T-helper 2 cell (primary cell): ENCODE measurements around the gene EPG5.
A peak's percentile ranks its signal among the peaks of the same experiment; 100 is the strongest.
"Not testable (repeated sequence)": the region's sequence is repeated elsewhere in the genome, so short reads cannot be mapped to it uniquely, and the experiment has no call there.

Experiments
- DNase-seq, 5 experiments: peaks; one replicate each; pipeline versions ENCODE4 v3.0.0 to v3.0.0-alpha.2; 2012 to 2022

Gene EPG5

DNA sequence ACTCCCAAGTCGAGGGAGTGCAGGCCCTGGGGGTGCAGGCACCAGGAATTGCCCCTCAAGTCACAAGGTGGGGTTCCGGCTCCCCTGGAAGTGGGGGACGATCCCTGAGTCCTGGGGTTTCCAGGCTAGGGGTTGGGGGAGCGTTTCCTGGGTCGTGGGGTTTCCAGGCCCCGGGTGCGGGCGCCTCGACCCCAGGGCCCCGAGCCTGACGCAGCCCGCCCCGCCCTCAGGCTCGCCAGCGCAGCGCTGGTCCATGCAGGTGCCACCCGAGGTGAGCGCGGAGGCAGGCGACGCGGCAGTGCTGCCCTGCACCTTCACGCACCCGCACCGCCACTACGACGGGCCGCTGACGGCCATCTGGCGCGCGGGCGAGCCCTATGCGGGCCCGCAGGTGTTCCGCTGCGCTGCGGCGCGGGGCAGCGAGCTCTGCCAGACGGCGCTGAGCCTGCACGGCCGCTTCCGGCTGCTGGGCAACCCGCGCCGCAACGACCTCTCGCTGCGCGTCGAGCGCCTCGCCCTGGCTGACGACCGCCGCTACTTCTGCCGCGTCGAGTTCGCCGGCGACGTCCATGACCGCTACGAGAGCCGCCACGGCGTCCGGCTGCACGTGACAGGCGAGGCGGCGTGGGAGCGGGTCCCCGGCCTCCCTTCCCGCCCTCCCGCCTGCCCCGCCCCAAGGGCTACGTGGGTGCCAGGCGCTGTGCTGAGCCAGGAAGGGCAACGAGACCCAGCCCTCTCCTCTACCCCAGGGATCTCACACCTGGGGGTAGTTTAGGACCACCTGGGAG, 129.7 kb downstream of the EPG5 start:
- DNase-seq = peak in 1 of 5 experiments; percentile 62

DNA sequence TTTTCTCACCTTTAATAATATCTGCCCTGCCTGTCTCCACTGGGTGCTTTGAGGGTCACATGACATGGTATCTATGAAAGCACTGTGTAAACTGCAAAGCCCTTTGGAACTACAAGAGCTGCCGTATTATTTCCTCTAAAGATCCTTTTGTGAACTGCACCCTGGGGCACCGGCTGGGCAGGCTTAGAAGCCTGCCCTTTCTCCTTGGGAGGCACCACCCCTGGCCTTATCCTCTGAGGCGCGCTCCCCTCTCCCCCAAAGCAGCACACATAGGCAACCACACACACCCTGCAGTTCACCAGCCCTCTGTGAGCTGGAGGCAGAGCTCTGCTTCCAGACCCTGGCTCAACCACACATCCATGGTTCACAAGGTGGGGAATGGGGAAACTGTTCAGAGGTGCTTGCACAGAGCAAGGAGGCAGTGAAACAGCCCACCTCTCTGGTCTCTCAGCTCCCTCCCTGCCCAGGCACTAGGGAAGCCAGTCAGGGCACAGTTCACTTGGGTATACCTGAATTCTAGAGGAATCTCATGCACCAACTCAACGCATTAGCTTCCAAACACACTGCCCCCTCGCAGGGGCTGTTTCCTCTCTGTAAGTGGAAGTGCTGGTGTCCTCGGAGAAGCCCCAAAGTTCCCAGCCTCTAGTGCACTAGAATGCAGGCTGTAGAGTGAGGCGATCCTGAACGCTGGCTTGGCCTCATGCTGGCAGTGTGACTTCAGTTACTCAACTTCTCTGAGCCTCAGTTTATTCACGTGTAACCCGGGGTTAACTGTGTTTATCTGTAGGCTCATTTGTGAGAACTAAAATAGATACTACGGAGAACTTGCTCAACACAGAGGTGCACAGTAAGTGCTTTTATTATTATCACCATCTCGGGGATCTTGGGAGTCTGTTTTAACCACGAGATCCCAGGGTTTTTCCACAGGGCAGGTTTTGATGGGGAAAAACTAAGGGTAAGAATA, 130.6 kb downstream of the EPG5 start:
- DNase-seq = no peak

DNA sequence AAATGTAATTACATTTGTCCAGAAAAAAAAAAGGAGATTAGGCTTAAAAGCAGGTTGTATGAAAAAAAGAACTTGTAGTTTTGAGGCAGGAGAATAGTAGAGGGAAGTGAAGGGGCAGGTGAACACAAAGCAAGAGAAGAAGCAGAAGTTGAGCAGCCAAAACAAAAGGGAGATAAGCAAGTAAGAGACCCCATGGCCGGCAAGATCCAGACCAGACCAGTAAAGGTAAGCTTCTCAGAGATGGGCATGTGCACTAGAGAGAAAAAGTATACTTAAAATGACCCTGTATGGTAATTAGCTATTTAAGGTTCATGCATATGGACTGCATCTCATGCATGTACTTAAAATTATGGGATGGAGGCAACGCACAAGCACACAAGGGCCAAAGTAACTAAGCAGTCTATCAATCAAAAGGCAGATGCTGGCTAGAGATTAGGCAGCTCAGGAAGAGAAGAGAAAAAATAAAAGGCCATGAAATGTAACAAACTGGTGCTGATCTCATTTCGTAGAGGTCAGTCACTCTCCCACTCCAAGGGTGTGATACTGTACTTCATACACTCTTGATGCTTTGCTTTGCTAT, 132.0 kb downstream of the EPG5 start:
- no peak for DNase-seq

DNA sequence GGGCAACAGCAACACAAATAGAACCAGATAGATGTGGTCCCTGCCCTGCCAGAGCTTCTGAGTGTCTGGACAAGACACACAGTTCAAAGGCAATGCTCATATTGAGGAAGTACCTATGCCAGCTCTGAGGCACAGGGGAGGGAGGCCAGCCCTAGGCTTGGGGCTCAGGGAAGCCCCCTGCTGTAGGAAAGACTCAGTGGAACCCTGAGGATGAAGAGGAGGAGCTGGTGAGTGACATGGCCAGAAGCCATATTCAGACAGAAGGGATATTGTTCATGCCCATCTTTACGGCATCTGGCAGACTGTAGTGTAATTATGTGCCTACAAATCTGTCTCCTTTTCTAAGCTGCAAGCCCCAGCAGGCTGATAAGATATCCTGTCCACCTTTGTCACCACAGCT, 132.8 kb downstream of the EPG5 start:
- no peak for DNase-seq

DNA sequence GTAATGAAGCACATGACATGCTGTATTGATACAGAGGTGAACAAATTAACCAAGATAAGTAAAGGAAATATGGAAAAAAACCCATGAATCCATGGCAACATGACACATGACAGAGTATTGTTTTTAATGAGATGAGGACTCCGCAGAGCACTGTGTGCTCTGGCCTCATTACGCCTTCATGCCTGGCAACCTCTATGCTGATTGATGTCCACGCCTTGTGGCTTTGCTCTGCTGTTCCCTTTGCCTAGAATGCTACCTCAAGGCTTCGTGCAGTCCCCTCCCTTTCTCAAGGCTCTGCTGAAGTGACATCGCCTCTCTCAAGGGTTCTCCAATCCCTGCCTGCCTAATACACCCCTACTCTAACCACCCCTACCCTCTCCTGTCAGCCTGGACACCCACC, 133.3 kb downstream of the EPG5 start:
- DNase-seq = no peak

DNA sequence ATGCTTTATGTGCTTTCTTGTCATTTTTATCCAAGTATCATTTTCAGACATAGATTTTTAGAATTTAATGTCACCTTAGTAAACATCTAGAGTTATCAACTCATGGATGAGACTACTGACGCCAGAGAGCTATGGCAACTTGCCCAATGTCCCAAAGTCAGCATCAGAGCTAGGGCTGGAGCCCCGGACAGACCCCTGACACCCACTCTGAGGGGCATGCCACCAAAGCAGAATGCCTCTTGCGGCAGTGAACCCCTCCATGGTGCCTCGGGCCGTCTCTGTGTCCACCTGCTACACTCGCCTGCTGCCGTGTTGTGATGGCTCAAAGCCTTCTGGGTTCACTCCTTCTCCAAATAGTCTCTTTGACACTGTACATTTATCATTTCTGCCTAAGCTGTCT, 136.2 kb downstream of the EPG5 start:
- no peak for DNase-seq

DNA sequence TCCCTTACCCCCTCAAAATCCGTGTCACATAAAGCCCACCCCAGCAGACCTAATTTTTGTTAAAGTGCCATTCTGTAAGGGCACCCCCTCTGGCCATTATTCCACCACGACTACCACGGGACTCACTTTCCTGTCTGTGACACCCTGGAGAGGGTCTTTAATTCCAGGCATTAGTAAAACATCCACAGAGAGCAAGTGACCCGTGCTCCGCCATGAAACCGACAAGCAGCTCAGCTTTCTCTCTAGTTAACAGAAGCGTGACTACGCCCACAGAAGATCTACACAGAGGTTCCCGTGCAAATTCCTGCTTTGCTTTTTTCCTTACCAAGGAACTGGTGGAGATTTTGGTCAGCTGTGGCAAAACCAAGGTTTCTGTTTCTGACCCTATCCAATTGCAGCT, 137.3 kb downstream of the EPG5 start:
- DNase-seq = no peak

DNA sequence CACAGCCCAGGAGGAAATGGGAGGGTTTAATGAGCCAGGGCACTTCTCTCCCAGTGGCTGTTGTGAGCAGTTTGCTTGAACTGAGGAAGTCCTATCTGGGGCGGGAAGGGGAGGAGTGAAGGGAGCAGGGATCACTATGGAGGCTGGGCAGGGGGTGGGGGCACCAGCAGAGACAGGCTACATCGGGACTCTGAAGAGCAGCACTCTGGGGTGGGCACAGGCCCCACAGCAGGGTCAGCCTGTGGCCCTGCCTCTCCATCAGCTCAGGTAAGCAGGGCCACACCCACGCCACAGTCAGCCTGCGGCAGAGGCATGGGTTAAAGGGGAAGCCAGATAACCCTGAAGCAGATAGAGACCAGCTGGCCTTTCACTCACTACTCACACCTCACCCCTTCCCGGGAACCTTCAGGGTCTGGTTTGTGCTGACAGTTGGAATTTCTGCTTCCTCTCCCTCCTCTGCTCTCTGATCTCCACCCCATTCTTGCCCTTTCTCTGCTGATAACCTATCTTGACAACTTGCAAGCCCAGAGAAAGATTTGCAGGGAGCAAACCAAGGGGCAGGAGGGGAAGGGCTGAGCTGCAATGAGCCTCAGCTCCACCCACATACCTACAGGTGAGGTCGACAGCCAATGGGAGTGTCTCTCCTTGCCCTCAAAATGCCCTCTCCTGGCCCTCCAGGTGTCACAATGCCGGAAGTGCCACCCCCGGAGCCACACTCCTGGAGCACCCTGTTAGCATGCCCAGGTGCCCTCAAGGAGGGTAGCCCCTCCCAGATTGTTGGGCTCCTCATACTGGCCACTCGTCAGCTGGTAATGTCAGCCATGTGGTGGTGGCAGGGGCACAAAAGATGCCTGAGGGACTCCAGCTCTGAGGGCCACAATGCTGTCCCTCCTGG, 138.0 kb downstream of the EPG5 start:
- DNase-seq = no peak

DNA sequence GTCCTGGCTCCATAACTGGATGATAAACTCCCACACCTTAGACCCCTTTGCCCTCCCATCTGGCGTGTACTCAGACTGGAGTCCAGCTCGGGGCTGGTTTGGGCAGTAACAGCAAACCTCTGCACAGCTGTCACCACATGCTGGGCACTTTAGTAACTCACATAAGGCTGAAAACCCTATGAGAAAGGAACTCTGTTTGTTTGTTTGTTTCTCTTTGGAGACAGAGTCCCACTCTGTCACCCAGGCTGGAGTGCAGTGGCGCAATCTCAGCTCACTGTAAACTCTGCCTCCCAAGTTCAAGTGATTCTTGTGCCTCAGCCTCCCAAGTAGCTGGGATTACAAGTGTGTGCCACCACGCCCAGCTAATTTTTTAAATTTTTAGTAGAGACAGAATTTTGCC, 140.4 kb downstream of the EPG5 start:
- DNase-seq = not testable (repeated sequence)

DNA sequence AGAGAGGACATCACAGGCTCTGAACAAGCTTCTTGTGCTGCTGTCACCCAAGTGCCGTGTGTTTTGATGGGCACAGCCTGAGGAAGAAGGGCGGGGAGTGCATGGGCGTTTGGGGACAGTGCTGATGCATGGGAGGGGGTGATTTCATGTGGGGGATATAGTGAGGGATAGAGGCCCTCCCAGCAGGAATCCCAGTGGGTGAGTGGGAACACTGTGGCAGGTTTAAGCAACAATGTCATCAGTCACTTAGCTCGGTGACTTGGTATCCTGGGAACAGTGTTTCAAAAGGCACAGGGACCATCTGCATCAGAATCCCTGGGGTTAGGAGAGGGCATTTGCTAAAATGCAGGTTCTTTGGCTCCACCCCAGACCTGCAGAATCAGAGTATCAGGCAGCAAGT, 141.0 kb downstream of the EPG5 start:
- no peak for DNase-seq

DNA sequence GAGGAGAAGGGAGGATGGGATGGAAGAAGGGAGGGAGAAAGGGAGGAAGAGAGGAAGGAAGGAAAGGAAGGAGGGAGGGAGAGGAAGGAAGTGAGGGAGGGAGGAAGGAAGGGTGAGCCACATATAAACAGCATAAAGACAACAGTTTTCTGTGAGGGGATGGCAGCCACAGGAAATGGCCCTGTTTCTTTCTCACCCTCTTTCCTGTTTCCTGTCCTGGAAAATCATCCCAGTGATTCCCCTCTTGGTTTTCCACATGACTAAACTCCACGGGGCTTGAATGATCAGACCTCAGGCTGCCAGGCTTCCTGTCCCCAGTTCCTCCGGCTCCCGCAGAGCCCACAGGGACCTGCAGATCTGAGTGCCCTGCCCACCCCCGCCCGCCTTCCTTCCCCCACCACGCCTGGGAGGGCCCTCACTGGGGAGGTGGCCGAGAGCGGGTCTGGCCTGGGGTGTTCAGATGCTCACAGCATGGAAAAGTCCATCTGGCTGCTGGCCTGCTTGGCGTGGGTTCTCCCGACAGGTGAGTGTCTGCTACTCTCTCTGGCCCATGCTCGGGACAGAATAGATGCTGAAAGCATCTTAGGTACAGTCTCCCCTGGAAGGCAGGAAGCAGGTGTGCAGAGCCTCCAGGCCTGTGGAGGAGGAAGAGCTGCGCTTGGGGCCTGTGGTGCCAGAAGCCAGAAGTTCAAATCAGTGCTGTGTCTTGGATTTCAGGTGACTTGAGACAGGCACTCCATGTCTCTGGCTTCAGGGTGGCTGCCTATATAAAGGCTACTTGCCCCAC, 141.7 kb downstream of the EPG5 start, which contains the start of gene SIGLEC15:
TSS of gene SIGLEC15 (plus strand) at position 418 of the 787 bp plus-strand sequence. CDS start at position 472, 54 bp downstream.
- no peak for DNase-seq

DNA sequence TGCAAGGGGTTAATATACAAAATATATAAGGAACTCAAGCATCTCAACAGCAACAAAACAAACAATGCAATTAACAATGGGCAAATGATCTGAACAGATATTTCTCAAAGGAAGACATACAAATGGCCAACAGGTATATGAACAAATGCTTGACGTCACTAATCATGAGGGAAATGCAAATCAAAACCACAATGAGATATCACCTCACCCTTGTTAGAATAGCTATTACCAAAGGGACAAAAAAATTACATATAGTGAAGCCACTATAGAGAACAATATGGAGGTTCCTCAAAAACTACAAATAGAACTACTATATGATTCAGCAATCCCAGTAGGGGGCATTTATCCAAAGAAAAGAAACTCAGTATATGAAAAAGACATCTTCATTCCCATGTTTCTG, 145.4 kb downstream of the EPG5 start:
- no peak for DNase-seq

DNA sequence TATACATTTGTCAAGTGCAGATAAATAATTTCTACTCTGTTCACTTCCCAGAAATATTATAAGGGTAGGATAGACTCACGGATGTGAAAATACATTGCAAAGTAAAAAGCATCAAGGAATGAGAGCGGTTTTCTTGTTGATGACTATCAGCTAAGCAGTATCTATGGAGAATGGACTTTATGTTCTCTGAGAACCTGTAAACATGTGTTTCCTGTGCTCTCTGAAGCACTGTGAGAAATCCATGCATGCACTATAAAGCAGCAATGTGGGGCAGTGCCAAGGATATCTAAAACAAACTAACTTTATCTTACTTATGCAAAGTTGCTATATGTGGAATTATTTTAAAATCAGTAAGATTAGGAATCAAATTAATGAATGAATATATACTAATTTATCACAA, 146.1 kb downstream of the EPG5 start:
- DNase-seq = no peak

DNA sequence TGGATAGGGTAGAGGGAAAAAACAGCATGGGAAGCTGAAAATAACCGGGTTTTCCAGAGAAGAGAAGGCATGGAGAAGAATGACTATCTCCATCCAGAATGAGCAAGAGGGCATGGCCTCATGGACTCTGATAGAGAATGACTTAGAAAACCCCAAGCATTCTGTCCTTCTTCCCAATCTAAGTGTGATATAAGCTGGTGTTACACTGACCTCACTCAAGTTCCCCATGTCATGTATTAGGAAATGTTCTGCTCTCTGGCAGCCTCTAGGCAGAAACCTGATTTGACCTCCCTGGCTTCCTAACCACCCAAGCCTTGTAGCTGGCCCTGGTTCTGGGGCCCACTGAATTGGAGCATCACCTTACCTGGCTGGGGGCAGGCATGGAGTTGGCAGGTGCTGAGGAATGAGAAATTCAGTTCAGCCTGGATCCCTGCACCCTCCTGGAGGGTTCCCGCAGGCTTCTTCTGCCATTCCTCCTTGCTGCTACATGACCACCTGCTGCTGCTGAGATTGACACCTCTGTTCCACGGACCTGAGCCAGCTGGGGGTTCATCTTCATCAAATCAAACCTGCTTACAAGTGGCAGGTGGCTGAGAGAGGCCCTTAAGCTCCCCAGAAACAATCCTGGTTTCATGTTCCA, 146.9 kb downstream of the EPG5 start:
- no peak for DNase-seq

DNA sequence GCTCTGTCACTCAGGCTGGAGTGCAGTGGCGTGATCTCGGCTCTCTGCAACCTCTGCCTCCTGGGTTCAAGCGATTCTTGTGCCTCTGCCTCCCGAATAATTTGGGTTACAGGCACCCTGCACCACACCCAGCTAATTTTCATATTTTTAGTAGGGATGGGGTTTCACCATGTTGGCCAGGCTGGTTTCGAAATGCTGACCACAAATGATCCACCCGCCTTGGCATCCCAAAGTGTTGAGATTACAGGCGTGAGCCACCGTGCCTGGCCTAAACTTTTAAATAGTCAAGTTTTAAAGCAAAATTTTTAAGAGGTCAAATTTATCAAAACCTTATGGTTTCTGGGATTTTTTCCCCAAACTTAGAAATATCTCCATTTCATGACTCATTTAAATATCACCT, 148.4 kb downstream of the EPG5 start:
- not testable (repeated sequence) for DNase-seq

DNA sequence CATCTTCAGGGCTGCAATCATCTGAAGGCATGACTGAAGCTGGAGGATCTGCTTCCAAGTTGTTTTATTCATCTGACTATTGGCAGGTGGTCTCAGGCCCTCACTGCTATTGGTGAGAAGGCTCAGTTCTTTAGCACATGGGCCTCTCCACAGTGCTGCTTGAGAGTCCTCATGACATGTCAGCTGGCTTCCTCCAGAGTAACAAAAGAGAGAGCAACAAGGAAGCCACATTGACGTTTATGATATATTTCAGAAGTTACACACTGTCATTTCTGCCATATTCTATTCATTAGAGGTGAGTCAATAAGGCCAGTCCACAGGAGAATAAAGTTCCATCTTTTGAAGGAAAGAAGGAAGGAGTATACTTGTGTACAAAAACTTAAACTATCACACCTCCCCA, 149.6 kb downstream of the EPG5 start:
- DNase-seq = no peak

DNA sequence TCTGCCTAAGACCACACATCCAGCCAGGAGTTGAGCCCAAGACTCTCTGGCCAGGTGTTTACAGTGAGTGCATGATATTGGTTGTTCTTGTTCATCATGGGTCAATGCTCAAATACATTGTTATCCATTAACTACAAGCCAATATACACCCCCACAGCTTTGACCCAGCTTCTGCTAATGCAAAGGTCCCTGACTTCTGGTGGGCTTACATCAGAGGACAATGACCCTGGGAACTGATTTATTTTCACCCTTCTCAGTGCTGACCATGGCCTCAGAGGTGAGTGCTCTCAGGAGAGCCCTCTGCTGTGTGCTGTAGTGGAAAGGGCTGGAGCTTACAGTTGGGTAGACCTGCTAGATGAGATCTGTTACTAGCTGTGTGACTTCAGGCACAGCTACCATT, 152.4 kb downstream of the EPG5 start:
- DNase-seq = not testable (repeated sequence)

DNA sequence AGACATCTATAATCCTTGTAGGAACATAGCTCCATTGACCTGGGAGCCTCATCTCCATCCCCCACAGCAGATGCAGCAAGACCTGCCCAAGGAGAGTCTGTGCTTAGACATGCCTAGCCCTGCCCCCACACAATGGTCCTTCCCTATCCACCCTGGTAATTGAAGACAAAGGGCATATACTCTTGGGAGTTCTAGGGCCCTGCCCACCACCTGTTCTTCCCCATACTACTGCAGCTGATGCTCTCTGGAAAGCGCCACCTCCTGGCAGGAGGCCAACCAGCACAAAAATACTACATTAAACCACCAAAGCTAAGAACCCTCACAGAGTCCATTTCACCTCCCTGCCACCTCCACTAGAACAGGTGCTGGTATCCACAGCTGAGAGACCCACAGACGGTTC, 160.0 kb downstream of the EPG5 start:
- DNase-seq = peak in 1 of 5 experiments; percentile 26

DNA sequence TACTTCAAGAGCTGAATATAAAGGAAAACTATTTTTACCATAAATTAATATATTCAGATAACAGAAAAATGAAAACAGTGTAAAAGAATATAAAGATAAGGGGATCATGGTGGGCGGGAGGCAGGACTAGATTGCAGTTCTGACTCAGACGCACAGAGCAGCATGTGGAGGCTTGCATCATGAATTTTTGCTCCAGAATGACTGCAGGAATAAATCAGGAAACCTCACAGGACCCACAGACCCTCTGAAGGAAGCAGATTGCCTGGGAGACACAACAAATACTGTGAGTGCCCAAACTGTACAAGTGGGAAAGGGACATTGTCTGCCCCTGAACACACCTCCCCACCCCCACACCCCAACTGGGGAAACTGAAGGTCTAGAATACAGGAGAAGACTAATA, 160.9 kb downstream of the EPG5 start:
- DNase-seq = no peak

DNA sequence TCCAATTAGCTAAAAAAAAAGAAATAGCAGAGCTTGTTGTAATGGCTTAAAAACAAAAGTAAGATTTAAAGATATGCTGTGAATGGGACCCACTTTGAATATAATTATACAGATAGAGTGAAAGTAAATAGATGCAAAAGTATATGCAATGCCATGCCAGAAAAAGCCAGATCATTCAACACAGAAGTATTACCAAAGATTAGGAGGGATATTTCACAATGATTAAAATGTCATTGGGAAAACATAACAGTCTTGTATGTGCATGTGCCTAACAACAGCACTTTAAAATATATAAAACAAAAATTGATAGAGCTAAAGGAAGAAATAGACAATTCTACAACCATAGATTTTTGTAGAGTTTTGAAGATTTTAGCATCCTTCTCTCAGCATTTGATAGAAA, 161.6 kb downstream of the EPG5 start:
- DNase-seq = no peak
